PFSK-1 (cell line): ENCODE data around the gene BZW2.

Source experiments
- POLR2AphosphoS5 ChIP-seq: IDR thresholded peaks from 2 replicates; pipeline ENCODE4 v1.6.1; 2012; ENCODE audit warnings: low read depth, mild to moderate bottlenecking, control low read depth, low read length, moderate library complexity
- REST ChIP-seq, 2 experiments: IDR thresholded peaks; 2 replicates each; pipeline versions ENCODE4 v1.6.1 to v1.8.0; 2011 to 2012; ENCODE audit warnings: low read depth in 2 of 2, low read length in 2 of 2, control low read depth in 1 of 2, inconsistent platforms in 1 of 2, mild to moderate bottlenecking in 1 of 2, moderate library complexity in 1 of 2; ENCODE audit not compliant: insufficient read depth in 1 of 2
- SIN3A ChIP-seq: IDR thresholded peaks from 2 replicates; pipeline ENCODE4 v1.6.1; 2012; ENCODE audit warnings: mild to moderate bottlenecking, low read length, moderate library complexity, borderline replicate concordance; ENCODE audit not compliant: insufficient read depth
- TAF1 ChIP-seq: IDR thresholded peaks from 2 replicates; pipeline ENCODE4 v1.6.1; 2012; ENCODE audit warnings: low read length, control low read depth, borderline replicate concordance; ENCODE audit not compliant: insufficient read depth

GRCh38 chr7:16644636-16645592 lies 1.1 kb upstream of the BZW2 start:
- TF ChIP-seq TAF1 = no peak
- no peak for TF ChIP-seq REST (IDR thresholded peaks at IDR 0.05; ENCODE audit: insufficient read depth in 1 of 2, low read depth in 2 of 2, low read length in 2 of 2)
- TF ChIP-seq POLR2AphosphoS5 = no peak
- no peak for TF ChIP-seq SIN3A
